ENCODE results near the gene COL4A2. TPM values are rescaled to one million over a fixed set of nuclear protein-coding genes. Genes with fewer than 3 reads are reported as not detected.
A peak's percentile ranks its signal among the peaks of the same experiment; 100 is the strongest.

Gene COL4A2
- total and polyA plus RNA-seq, 9 donors = 59.5 to 171 (median 136) TPM

- 94 to 97% (median 95%) methylated on average over 23 of the region's 23 CpGs for WGBS, 3 donors
- intact Hi-C loops (cut with DNase I) = no loop called here
Measured at GRCh38 chr13:110507678-110508381, 200.7 kb downstream of the COL4A2 start.

GRCh38 chr13:110509478-110509926 lies 202.4 kb downstream of the COL4A2 start:
- H3K27ac ChIP-seq = no peak overlapping the region
- no peaks in the 10 kb centered on the region for H3K27me3 ChIP-seq
- no peak for DNase-seq
- TF ChIP-seq POLR2A (IDR thresholded peaks at IDR 0.05) (no peak), CTCF (IDR thresholded peaks at IDR 0.05) (no peak), EP300 (IDR thresholded peaks at IDR 0.05) (no peak)
- 45 to 59% (median 52%) methylated on average over 4 of the region's 4 CpGs for WGBS, 3 donors
- intact Hi-C loops (cut with DNase I) = no loop called here
- no peaks in the 10 kb centered on the region for H3K9me3 ChIP-seq
- H3K36me3 ChIP-seq = no peaks in the 10 kb centered on the region
- peaks cover 9% of the 10 kb centered on the region for H3K4me1 ChIP-seq (ENCODE audit: insufficient read depth)
- H3K4me3 ChIP-seq = no peak overlapping the region

More at GRCh38 chr13:110507678-110508381, 200.7 kb downstream of the COL4A2 start:
- peaks cover 9% of the 10 kb centered on the region for H3K4me1 ChIP-seq (ENCODE audit: insufficient read depth)
- no peaks in the 10 kb centered on the region for H3K9me3 ChIP-seq
- TF ChIP-seq CTCF (IDR thresholded peaks at IDR 0.05) (no peak), EP300 (IDR thresholded peaks at IDR 0.05) (no peak), POLR2A (IDR thresholded peaks at IDR 0.05) (no peak)
- no peaks in the 10 kb centered on the region for H3K27me3 ChIP-seq
- DNase-seq = no peak
- H3K27ac ChIP-seq = peak overlapping the region; percentile 9 to 20
- no peak overlapping the region for H3K4me3 ChIP-seq
- H3K36me3 ChIP-seq = no peaks in the 10 kb centered on the region

GRCh38 chr13:110509971-110510786 lies 203.1 kb downstream of the COL4A2 start:
- Histone ChIP-seq H3K9me3 (no peaks in the 10 kb centered on the region), H3K4me1 (ENCODE audit: insufficient read depth) (peaks cover 9% of the 10 kb centered on the region), H3K4me3 (no peak overlapping the region), H3K27me3 (no peaks in the 10 kb centered on the region), H3K36me3 (no peaks in the 10 kb centered on the region), H3K27ac (no peak overlapping the region)
- WGBS, 3 donors = 45 to 56% (median 47%) methylated on average over 18 of the region's 18 CpGs
- peak in 2 of 5 donors; percentile 35 to 56 for DNase-seq
- TF ChIP-seq POLR2A (IDR thresholded peaks at IDR 0.05) (no peak), EP300 (IDR thresholded peaks at IDR 0.05) (no peak), CTCF (IDR thresholded peaks at IDR 0.05) (no peak)
- intact Hi-C loops (cut with DNase I) = no loop called here

- H3K4me1 ChIP-seq (ENCODE audit: insufficient read depth) = peaks cover 9% of the 10 kb centered on the region
- H3K4me3 ChIP-seq = no peak overlapping the region
- WGBS, 3 donors = 92 to 95% (median 94%) methylated on average over 31 of the region's 31 CpGs
- TF ChIP-seq POLR2A (IDR thresholded peaks at IDR 0.05) (no peak), EP300 (IDR thresholded peaks at IDR 0.05) (no peak), CTCF (IDR thresholded peaks at IDR 0.05) (no peak)
- DNase-seq = no peak
- H3K36me3 ChIP-seq = no peaks in the 10 kb centered on the region
- intact Hi-C loops (cut with DNase I) = no loop called here
- no peak overlapping the region for H3K27ac ChIP-seq
- no peaks in the 10 kb centered on the region for H3K27me3 ChIP-seq
- no peaks in the 10 kb centered on the region for H3K9me3 ChIP-seq
Measured at GRCh38 chr13:110511509-110512181, 204.6 kb downstream of the COL4A2 start.

Data from ovary (tissue), 9 donors.